ENCODE measurements around the gene SENP2.

GRCh38 chr3:185659942-185660921 lies 74.1 kb downstream of the SENP2 start:
- peak; percentile 93 for TF ChIP-seq CTCF (IDR thresholded peaks at IDR 0.05)
- TF ChIP-seq ESRRA (IDR thresholded peaks at IDR 0.05; ENCODE audit: borderline replicate concordance, low read length) = no peak
